ENCODE measurements around the gene PPP1R9B.

The PPP1R9B gene

GRCh38 chr17:50175035-50175807 lies 24.7 kb upstream of the PPP1R9B start:
- Histone ChIP-seq H3K4me3 (ENCODE audit: low read depth in 1 of 5, low read length in 5 of 5) (no peak overlapping the region), H3K36me3 (ENCODE audit: control insufficient read depth in 5 of 5, insufficient read depth in 5 of 5, low read length in 5 of 5) (no peaks in the 10 kb centered on the region), H3K27me3 (ENCODE audit: control insufficient read depth in 5 of 5, insufficient read depth in 4 of 5, low read length in 5 of 5) (peaks cover 0 to 2% (median 0%) of the 10 kb centered on the region in 5 donors), H3K9me3 (ENCODE audit: control insufficient read depth in 5 of 5, low read length in 5 of 5) (no peaks in the 10 kb centered on the region), H3K27ac (ENCODE audit: low read depth, low read length) (no peak overlapping the region), H3K4me1 (ENCODE audit: control insufficient read depth in 5 of 5, insufficient read depth in 5 of 5, low read length in 5 of 5) (peaks cover 0 to 24% (median 20%) of the 10 kb centered on the region in 5 donors), H3K9ac (ENCODE audit: low read length in 5 of 5) (no peak overlapping the region)

- no peak overlapping the region for H3K27ac ChIP-seq (ENCODE audit: low read depth, low read length)
- H3K4me1 ChIP-seq (ENCODE audit: control insufficient read depth in 5 of 5, insufficient read depth in 5 of 5, low read length in 5 of 5), result peaks cover 0 to 24% (median 21%) of the 10 kb centered on the region in 5 donors
- no peaks in the 10 kb centered on the region for H3K36me3 ChIP-seq (ENCODE audit: control insufficient read depth in 5 of 5, insufficient read depth in 5 of 5, low read length in 5 of 5)
- H3K9me3 ChIP-seq (ENCODE audit: control insufficient read depth in 5 of 5, low read length in 5 of 5), result no peaks in the 10 kb centered on the region
- H3K9ac ChIP-seq (ENCODE audit: low read length in 5 of 5), result no peak overlapping the region
- H3K4me3 ChIP-seq (ENCODE audit: low read depth in 1 of 5, low read length in 5 of 5), result no peak overlapping the region
- peaks cover 0 to 2% (median 0%) of the 10 kb centered on the region in 5 donors for H3K27me3 ChIP-seq (ENCODE audit: control insufficient read depth in 5 of 5, insufficient read depth in 4 of 5, low read length in 5 of 5)
Observed at GRCh38 chr17:50174444-50174843, 24.0 kb upstream of the PPP1R9B start.

- no peaks in the 10 kb centered on the region for H3K36me3 ChIP-seq (ENCODE audit: control insufficient read depth in 5 of 5, insufficient read depth in 5 of 5, low read length in 5 of 5)
- H3K9ac ChIP-seq (ENCODE audit: low read length in 5 of 5), result no peak overlapping the region
- H3K27ac ChIP-seq (ENCODE audit: low read depth, low read length), result no peak overlapping the region
- H3K9me3 ChIP-seq (ENCODE audit: control insufficient read depth in 5 of 5, low read length in 5 of 5), result no peaks in the 10 kb centered on the region
- H3K4me3 ChIP-seq (ENCODE audit: low read depth in 1 of 5, low read length in 5 of 5), result no peak overlapping the region
- peaks cover 0 to 4% (median 1%) of the 10 kb centered on the region in 5 donors for H3K27me3 ChIP-seq (ENCODE audit: control insufficient read depth in 5 of 5, insufficient read depth in 4 of 5, low read length in 5 of 5)
- peaks cover 0 to 25% (median 20%) of the 10 kb centered on the region in 5 donors for H3K4me1 ChIP-seq (ENCODE audit: control insufficient read depth in 5 of 5, insufficient read depth in 5 of 5, low read length in 5 of 5)
Observed at GRCh38 chr17:50173335-50173941, 23.0 kb upstream of the PPP1R9B start.

- no peak overlapping the region for H3K27ac ChIP-seq (ENCODE audit: low read depth, low read length)
- no peak overlapping the region for H3K9ac ChIP-seq (ENCODE audit: low read length in 5 of 5)
- no peaks in the 10 kb centered on the region for H3K36me3 ChIP-seq (ENCODE audit: control insufficient read depth in 5 of 5, insufficient read depth in 5 of 5, low read length in 5 of 5)
- no peak overlapping the region for H3K4me3 ChIP-seq (ENCODE audit: low read depth in 1 of 5, low read length in 5 of 5)
- H3K4me1 ChIP-seq (ENCODE audit: control insufficient read depth in 5 of 5, insufficient read depth in 5 of 5, low read length in 5 of 5), result peaks cover 0 to 20% (median 15%) of the 10 kb centered on the region in 5 donors
- no peaks in the 10 kb centered on the region for H3K9me3 ChIP-seq (ENCODE audit: control insufficient read depth in 5 of 5, low read length in 5 of 5)
- peaks cover 0 to 6% (median 2%) of the 10 kb centered on the region in 5 donors for H3K27me3 ChIP-seq (ENCODE audit: control insufficient read depth in 5 of 5, insufficient read depth in 4 of 5, low read length in 5 of 5)
Observed at GRCh38 chr17:50172936-50173334, 22.5 kb upstream of the PPP1R9B start.

- Histone ChIP-seq H3K4me3 (ENCODE audit: low read depth in 1 of 5, low read length in 5 of 5) (no peak overlapping the region), H3K27me3 (ENCODE audit: control insufficient read depth in 5 of 5, insufficient read depth in 4 of 5, low read length in 5 of 5) (peaks cover 0 to 6% (median 2%) of the 10 kb centered on the region in 5 donors), H3K27ac (ENCODE audit: low read depth, low read length) (no peak overlapping the region), H3K36me3 (ENCODE audit: control insufficient read depth in 5 of 5, insufficient read depth in 5 of 5, low read length in 5 of 5) (no peaks in the 10 kb centered on the region), H3K9ac (ENCODE audit: low read length in 5 of 5) (no peak overlapping the region), H3K9me3 (ENCODE audit: control insufficient read depth in 5 of 5, low read length in 5 of 5) (no peaks in the 10 kb centered on the region), H3K4me1 (ENCODE audit: control insufficient read depth in 5 of 5, insufficient read depth in 5 of 5, low read length in 5 of 5) (peaks cover 0 to 14% (median 11%) of the 10 kb centered on the region in 5 donors)
Observed at GRCh38 chr17:50172130-50172529, 21.7 kb upstream of the PPP1R9B start.

GRCh38 chr17:50171371-50172071 lies 21.0 kb upstream of the PPP1R9B start:
- Histone ChIP-seq H3K4me3 (ENCODE audit: low read depth in 1 of 5, low read length in 5 of 5) (no peak overlapping the region), H3K9ac (ENCODE audit: low read length in 5 of 5) (no peak overlapping the region), H3K27me3 (ENCODE audit: control insufficient read depth in 5 of 5, insufficient read depth in 4 of 5, low read length in 5 of 5) (peaks cover 0 to 6% (median 0%) of the 10 kb centered on the region in 5 donors), H3K4me1 (ENCODE audit: control insufficient read depth in 5 of 5, insufficient read depth in 5 of 5, low read length in 5 of 5) (peaks cover 0 to 14% (median 11%) of the 10 kb centered on the region in 5 donors), H3K36me3 (ENCODE audit: control insufficient read depth in 5 of 5, insufficient read depth in 5 of 5, low read length in 5 of 5) (no peaks in the 10 kb centered on the region), H3K27ac (ENCODE audit: low read depth, low read length) (no peak overlapping the region), H3K9me3 (ENCODE audit: control insufficient read depth in 5 of 5, low read length in 5 of 5) (no peaks in the 10 kb centered on the region)

- Histone ChIP-seq H3K9ac (ENCODE audit: low read length in 5 of 5) (no peak overlapping the region), H3K4me3 (ENCODE audit: low read depth in 1 of 5, low read length in 5 of 5) (no peak overlapping the region), H3K36me3 (ENCODE audit: control insufficient read depth in 5 of 5, insufficient read depth in 5 of 5, low read length in 5 of 5) (no peaks in the 10 kb centered on the region), H3K27ac (ENCODE audit: low read depth, low read length) (no peak overlapping the region), H3K4me1 (ENCODE audit: control insufficient read depth in 5 of 5, insufficient read depth in 5 of 5, low read length in 5 of 5) (peaks cover 0 to 14% (median 13%) of the 10 kb centered on the region in 5 donors), H3K9me3 (ENCODE audit: control insufficient read depth in 5 of 5, low read length in 5 of 5) (no peaks in the 10 kb centered on the region), H3K27me3 (ENCODE audit: control insufficient read depth in 5 of 5, insufficient read depth in 4 of 5, low read length in 5 of 5) (peaks cover 0 to 6% (median 0%) of the 10 kb centered on the region in 5 donors)
Observed at GRCh38 chr17:50170662-50171370, 20.3 kb upstream of the PPP1R9B start.

GRCh38 chr17:50169881-50170459 lies 19.5 kb upstream of the PPP1R9B start:
- no peak overlapping the region for H3K9ac ChIP-seq (ENCODE audit: low read length in 5 of 5)
- no peaks in the 10 kb centered on the region for H3K36me3 ChIP-seq (ENCODE audit: control insufficient read depth in 5 of 5, insufficient read depth in 5 of 5, low read length in 5 of 5)
- H3K4me1 ChIP-seq (ENCODE audit: control insufficient read depth in 5 of 5, insufficient read depth in 5 of 5, low read length in 5 of 5), result peaks cover 0 to 14% (median 13%) of the 10 kb centered on the region in 5 donors
- H3K4me3 ChIP-seq (ENCODE audit: low read depth in 1 of 5, low read length in 5 of 5), result no peak overlapping the region
- peaks cover 0 to 6% (median 0%) of the 10 kb centered on the region in 5 donors for H3K27me3 ChIP-seq (ENCODE audit: control insufficient read depth in 5 of 5, insufficient read depth in 4 of 5, low read length in 5 of 5)
- H3K27ac ChIP-seq (ENCODE audit: low read depth, low read length), result no peak overlapping the region
- no peaks in the 10 kb centered on the region for H3K9me3 ChIP-seq (ENCODE audit: control insufficient read depth in 5 of 5, low read length in 5 of 5)

GRCh38 chr17:50169121-50169764 lies 18.8 kb upstream of the PPP1R9B start:
- Histone ChIP-seq H3K4me1 (ENCODE audit: control insufficient read depth in 5 of 5, insufficient read depth in 5 of 5, low read length in 5 of 5) (peaks cover 0 to 14% (median 13%) of the 10 kb centered on the region in 5 donors), H3K9me3 (ENCODE audit: control insufficient read depth in 5 of 5, low read length in 5 of 5) (no peaks in the 10 kb centered on the region), H3K36me3 (ENCODE audit: control insufficient read depth in 5 of 5, insufficient read depth in 5 of 5, low read length in 5 of 5) (no peaks in the 10 kb centered on the region), H3K9ac (ENCODE audit: low read length in 5 of 5) (no peak overlapping the region), H3K4me3 (ENCODE audit: low read depth in 1 of 5, low read length in 5 of 5) (no peak overlapping the region), H3K27ac (ENCODE audit: low read depth, low read length) (no peak overlapping the region), H3K27me3 (ENCODE audit: control insufficient read depth in 5 of 5, insufficient read depth in 4 of 5, low read length in 5 of 5) (peaks cover 0 to 6% (median 0%) of the 10 kb centered on the region in 5 donors)

Data from subcutaneous abdominal adipose tissue (tissue), 5 donors.